ENCODE data around the gene ITGAV.
"Not testable (repeated sequence)": the region's sequence is repeated elsewhere in the genome, so short reads cannot be mapped to it uniquely, and the experiment has no call there.

Gene ITGAV

GRCh38 chr2:186589612-186590349, at the start of gene ITGAV:
Gene ITGAV (plus strand): TSS chr2:186590056. CDS start chr2:186590339, 283 bp downstream.
- DNase-seq, result peak; percentile 92

GRCh38 chr2:186540941-186541340, 48.9 kb upstream of the ITGAV start:
- DNase-seq, result no peak

GRCh38 chr2:186542002-186542401, 47.9 kb upstream of the ITGAV start:
- no peak for DNase-seq

- no peak for DNase-seq
These were observed 46.2 kb upstream of the ITGAV start for GRCh38 chr2:186543561-186544131.

- no peak for DNase-seq
These were observed 45.6 kb upstream of the ITGAV start for GRCh38 chr2:186544255-186544675.

- no peak for DNase-seq
These were observed 43.0 kb upstream of the ITGAV start for GRCh38 chr2:186546846-186547245.

GRCh38 chr2:186551323-186552050, 38.4 kb upstream of the ITGAV start:
- no peak for DNase-seq

GRCh38 chr2:186554429-186554828, 35.4 kb upstream of the ITGAV start:
- no peak for DNase-seq

GRCh38 chr2:186554850-186555671, 34.8 kb upstream of the ITGAV start:
- no peak for DNase-seq

- no peak for DNase-seq
These were observed 31.2 kb upstream of the ITGAV start for GRCh38 chr2:186558512-186559276.

- no peak for DNase-seq
These were observed 30.5 kb upstream of the ITGAV start for GRCh38 chr2:186559370-186559769.

GRCh38 chr2:186559848-186560247, 30.0 kb upstream of the ITGAV start:
- no peak for DNase-seq

GRCh38 chr2:186560254-186560653, 29.6 kb upstream of the ITGAV start:
- no peak for DNase-seq

GRCh38 chr2:186561467-186562208, 28.2 kb upstream of the ITGAV start:
- DNase-seq, result no peak

GRCh38 chr2:186562209-186562578, 27.7 kb upstream of the ITGAV start:
- no peak for DNase-seq

- DNase-seq, result not testable (repeated sequence)
These were observed 21.3 kb upstream of the ITGAV start for GRCh38 chr2:186568600-186568999.

GRCh38 chr2:186569127-186569526, 20.7 kb upstream of the ITGAV start:
- not testable (repeated sequence) for DNase-seq

- no peak for DNase-seq
These were observed 20.0 kb upstream of the ITGAV start for GRCh38 chr2:186569897-186570296.

GRCh38 chr2:186570604-186571003, 19.3 kb upstream of the ITGAV start:
- DNase-seq, result no peak

- DNase-seq, result no peak
These were observed 17.2 kb upstream of the ITGAV start for GRCh38 chr2:186572705-186573104.

- DNase-seq, result no peak
These were observed 16.3 kb upstream of the ITGAV start for GRCh38 chr2:186573531-186573930.

GRCh38 chr2:186575302-186575701, 14.6 kb upstream of the ITGAV start:
- DNase-seq, result peak; percentile 11

All from activated CD4-positive, alpha-beta T cell treated with anti-CD3 and anti-CD28 coated beads, Interleukin-2, Interleukin-6, amounts not matched to agents 100 ng/mL and 50 ng/mL, durations not matched to agents 16 hours and 8 hours (primary cell).